GM18508 (cell line): ENCODE data around the gene PTCSC3.

Source experiments
- ATAC-seq: cut with Tn5 transposase; IDR thresholded peaks from one replicate; pipeline ENCODE4 v1.9.1; 2021; ENCODE audit warnings: moderate number of reproducible peaks; ENCODE audit not compliant: insufficient read depth, unreplicated experiment

Gene PTCSC3

DNA sequence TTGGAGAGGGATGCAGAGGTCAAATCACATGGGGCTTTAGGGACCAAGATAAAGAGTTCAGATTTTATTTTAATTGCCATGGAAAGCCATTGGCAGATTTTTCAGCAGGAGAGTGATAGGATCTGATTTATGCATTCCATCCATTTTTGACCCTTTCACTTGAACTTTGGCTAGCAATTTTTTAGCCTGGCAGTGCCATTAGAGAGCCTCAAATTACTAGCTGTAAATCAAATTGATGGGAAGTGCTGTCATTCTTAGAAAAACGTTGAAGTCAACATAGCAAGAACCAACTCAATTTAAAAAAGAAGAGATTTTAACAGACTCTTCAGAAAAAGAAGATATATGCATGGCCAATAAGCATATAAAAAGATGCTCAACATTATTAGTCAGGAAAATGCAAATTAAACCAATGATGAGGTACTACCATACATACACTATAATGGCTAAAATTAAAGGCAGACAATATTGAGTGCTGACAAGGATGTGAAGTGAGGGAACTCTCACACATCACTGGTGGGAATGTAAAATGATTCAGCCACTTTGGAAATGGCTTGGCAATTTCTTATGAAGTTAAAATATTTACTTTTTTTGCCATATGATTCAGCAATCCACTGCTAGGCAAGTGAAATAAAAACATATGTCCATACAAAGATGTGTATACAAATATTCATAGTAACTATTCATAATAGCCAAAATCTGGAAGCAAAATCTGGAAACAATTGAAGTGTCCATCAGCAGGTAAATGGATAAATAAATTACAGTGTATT is 89.7 kb downstream of the PTCSC3 start:
- ATAC-seq = no peak

DNA sequence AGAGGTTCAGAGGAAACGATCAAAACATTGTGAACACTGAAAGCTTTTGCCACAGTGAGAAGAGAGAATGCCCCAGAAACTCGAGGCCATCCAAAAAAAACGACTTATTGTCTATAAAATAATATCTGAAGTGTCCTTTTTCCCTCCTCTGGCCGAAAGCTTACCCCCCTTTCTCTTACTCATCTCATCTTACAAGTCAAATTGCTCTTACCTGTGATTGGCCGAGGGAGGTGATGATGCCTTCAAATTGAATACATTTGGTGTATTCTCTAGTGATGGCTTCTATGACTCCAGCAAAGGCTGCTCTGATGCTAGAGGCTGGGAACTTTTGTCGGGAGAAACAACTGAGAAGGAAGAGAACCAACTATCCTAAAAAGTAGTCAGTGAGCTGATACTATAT is 90.7 kb downstream of the PTCSC3 start:
- ATAC-seq = no peak
